ENCODE measurements around the gene PLIN5.

The PLIN5 gene

DNA sequence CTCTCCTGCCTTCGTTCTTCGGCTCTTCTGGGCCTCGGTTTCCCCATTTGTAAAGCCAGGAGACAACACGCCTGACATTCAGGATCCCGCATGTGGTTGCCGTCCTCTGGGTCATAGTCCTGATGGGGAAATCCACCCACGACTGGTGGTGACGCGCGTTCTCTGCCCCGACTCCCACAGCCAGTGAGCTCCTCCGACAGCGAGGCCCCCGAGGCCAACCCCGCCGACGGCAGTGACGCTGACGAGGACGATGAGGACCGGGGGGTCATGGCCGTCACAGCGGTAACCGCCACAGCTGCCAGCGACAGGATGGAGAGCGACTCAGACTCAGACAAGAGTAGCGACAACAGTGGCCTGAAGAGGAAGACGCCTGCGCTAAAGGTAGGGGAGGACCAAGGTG is 46.5 kb downstream of the PLIN5 start:
- DNase-seq (ENCODE audit: low read depth) = no peak

DNA sequence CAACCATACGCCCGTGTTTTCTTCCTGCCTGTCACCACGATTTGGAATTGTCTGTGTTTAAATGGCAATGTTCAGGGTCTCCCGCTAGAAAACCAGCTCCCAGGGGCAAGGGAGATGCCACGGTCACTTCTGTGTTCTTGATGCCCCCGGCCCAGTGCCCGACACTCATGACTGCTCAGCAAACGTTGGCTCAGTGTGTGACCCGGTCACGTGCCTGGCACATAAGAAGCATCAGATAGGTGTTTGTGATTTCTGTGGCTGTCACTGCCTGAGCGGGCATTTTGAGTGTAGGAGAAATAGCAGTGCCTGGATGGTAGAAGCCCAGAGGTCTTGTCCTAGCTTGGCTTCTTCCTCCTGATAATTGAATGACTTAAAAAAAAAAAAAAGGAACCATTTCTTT is 47.5 kb downstream of the PLIN5 start:
- no peak for DNase-seq (ENCODE audit: low read depth)

DNA sequence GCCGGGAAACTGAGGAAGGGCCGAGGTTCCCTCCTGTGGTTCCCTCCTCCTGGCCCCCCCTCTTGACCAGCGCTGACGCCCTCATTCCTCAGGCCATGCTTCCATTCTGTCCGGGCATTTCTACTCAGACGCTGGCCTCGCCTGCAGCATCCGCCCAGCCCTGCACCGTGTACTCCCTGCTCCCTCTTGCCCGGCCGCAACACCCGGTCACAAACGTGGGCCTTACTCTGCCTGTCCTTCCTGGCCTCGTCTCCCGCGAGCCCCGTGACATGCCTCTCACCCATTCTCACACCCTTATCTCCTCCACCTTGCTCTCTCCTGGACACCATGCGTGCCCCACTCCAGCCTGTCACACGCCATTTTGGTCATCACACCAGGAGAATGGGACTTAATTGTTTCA is 51.6 kb downstream of the PLIN5 start:
- DNase-seq (ENCODE audit: low read depth) = no peak

DNA sequence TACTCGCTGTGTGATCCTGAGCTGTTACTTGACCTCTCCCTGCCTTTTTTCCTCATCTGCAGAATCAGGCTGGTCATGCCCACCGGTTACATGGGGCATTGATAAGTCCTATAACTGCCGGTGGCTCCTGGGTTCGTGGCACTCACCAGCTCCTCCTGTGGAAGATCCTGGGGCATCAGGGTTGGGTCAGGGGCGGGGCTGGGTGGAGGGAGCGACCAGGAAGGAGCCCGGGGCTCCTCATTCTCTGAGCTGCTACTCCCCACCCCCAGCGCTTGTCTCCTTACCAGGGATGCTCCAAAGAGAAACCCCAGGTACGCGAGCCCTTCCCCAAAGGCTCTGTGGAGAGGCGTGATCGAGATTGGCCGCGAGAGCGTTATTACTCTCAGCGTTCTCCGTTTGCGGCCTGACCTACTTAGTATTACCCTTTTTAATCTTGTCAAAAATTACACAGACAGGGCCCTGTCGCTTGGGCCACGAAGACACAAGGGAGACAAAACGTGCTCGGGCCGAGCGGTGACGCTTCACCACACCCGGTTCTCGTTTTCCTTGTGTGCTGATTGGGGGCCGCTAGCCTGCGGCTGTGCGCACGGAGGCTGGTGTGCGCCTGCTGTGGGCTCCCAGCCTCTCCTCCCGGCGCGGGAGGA is 52.2 kb downstream of the PLIN5 start:
- no peak for DNase-seq (ENCODE audit: low read depth)

DNA sequence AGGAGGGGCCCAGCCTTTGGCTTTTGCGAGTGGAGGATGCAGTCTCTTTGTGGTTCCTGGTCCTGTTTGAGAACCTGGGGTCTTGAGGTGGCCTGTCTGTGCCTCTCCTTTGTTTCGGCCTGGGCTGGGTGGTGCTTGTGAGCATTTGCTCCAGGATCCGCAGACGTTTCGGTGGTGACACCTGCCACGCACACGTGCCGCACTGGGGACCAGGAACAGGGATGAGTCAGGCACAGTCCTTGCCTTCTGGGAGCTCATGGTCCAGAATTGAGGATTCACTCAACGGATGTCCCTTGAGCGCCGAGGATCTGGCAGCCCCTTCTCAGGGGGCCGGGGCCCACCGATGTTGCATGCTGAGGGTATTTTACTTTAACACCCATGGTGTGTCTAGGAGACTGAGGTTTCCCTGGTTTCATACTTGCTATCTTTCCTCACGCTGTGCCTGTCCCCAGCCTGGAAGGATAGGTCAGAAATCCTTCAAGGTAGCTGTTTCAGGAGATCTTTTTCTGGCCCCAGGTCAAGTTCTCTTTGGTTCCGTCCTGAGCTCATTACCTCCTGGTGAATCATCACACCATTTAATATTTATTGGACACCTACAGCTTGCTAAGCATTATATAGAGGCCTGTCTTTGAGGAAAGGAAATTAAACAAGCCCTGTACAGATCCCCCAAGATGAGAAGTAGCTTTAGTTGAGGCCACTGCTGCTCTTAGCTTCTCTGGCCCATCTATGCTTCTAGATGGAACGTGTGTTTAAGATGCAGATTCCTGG is 57.8 kb downstream of the PLIN5 start:
- no peak for DNase-seq (ENCODE audit: low read depth)

DNA sequence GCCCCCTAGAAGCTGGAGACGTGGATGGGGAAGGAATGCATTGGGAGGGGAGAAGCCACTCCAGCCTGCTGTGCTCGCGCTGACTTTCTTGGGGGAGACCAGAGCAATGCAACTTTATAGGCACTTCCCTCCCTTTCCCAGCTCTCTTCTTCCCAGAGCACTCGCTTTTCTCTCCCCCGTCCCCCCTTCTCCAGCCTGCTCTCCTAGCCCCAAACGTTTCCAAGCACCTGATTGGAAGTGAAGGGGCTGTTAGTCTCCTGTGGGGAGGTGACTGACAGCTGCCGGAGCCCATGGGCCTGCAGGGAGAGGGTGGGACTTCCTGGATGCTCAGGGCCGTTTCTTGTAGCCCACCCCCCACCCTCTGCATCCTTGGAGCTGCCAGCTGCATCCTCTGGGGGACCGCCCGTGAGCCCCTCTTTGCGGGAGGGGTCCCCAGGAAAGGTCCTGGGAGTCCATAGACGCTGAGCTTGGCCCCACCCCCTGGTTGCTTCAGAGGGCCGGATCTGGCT is 60.5 kb downstream of the PLIN5 start:
- DNase-seq (ENCODE audit: low read depth) = no peak

DNA sequence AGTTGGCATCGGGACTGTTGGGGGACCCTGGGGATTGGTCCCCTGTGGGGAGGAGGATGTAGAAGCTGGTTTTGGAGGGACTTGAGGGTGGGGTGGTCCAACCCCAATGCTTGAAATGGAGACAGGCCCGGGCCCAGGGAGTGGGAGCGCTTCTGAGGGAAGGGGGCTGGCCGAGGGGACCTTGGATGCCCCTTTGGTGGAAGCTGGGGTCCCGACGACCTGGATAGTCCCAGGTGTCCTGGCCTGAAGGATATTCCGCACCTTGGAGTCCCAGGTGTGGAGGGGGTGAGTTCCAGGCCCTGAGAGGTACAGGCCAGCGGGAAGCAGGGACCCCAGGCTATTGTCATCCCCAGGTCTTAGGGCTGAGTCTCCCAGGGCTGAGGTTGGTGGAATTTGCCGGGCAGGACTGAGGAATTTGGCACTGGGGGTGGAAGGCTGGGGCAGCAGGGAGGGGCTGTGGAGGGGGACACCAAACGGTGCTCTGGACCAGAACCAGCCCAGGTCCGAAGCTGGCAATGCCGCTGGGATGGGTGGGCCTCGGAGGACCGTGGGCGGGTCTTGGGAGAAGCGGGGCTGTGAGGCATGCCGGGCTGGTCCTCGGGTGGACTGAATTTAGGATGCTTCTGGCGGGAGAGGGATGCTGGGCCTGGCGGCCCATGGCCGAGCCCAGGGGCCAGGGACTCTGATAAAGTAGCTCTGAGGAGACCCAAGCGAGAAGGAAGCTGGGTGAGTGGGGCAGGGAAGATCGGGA is 61.1 kb downstream of the PLIN5 start:
- no peak for DNase-seq (ENCODE audit: low read depth)

DNA sequence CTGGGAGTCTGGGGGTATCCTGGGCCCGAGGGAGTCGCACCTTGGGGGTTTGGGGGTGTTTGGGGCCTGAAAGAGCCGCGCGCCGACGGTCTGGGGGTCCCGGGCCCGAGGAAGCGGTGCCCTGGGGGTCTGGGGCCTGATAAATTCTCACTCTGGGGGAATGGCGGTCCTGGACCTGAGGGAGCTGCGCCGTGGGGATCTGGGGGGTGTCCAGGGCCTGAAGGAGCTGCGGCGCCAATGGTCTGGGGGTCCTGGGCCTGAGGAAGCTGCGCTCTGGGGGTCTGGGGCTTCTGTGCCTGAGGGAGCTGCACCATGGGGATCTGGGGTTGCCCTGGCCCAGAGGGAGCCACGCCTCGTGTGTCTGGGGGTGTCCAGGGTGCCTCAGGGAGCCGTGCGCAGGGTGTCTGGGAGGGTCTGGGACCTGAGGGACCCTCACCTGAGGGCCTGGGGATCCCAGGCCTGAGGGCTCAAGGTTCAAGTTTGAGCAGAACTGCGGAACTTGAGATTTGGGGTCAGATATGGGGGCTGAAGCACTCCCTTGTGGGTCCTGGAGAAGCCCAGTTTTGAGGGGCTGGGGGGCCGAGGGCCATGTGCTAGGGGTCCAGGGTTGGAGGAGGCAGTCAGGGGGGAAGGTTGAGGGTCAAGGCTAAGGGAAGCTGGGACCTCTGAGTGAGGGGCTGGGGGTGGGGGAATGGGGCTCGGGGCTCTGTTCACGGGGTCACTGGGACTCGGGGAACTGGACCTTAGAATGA is 61.8 kb downstream of the PLIN5 start:
- DNase-seq (ENCODE audit: low read depth) = no peak

Data from stimulated activated CD8-positive, alpha-beta memory T cell treated with anti-CD3 and anti-CD28 coated beads, Interleukin-15, amount 100 ng/mL, for 24 hours (primary cell).